ENCODE measurements around the gene DPP10.

The DPP10 gene

DNA sequence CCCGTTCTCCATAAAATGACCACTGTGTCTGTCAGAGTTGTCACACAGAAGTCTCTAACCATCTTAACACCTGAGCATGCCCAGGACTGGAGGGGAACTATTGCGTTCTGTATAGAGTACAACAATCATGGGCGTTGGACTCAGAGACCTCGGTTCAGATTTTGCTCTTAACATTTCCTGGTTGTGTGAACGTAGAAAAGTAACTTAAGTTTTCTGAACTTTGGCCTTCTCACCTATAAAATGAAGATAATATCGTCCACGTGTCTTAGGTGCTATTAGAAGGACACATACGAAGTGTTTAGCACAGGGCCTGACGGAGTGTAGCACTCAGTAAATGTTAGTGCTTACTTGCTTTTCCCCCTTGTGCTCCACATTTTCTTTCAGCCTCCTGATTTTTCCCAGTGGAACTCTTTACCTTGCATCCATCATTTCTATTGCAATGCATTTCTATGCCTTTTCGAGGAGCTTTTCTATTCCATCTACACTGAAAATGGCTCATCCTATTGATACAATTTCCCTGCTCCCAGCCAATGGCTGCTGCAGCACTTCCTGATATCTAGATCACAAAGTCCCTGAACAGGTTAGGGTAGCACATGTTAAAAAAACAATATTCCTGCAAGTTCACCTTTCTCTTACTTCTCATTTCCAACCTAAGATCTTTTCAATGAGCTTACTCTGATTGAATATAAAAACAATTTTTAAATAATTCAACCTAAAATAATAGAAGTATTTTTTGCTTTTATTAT, 22.7 kb downstream of the DPP10 start:
- no peak for DNase-seq (ENCODE audit: low read depth)
- no peak overlapping the region for H3K4me3 ChIP-seq (ENCODE audit: low read length)
- no peak for TF ChIP-seq CTCF (IDR thresholded peaks at IDR 0.05; ENCODE audit: insufficient read depth, low read depth, low read length, missing control alignments)

DNA sequence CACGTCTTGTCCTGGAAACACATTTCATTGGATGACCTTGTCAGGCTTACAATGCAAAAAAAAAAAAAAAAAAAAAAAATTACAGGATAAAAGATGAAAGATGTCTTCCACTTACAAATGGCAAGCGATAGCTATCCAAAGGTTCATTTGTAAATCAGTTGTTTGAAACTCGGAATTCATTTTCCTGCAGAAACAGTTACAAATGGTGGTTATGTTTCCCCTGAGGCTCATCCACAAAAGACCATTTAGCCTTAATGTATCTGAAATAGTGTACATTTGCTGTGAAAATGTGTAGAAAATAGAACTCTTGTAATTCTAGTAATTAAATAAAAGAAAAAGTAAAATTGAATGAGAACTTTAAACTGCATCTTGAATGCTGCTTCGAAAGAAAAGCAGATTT, 25.9 kb downstream of the DPP10 start:
- DNase-seq (ENCODE audit: low read depth): no peak
- H3K4me3 ChIP-seq (ENCODE audit: low read length): no peak overlapping the region
- TF ChIP-seq CTCF (IDR thresholded peaks at IDR 0.05; ENCODE audit: insufficient read depth, low read depth, low read length, missing control alignments): no peak

DNA sequence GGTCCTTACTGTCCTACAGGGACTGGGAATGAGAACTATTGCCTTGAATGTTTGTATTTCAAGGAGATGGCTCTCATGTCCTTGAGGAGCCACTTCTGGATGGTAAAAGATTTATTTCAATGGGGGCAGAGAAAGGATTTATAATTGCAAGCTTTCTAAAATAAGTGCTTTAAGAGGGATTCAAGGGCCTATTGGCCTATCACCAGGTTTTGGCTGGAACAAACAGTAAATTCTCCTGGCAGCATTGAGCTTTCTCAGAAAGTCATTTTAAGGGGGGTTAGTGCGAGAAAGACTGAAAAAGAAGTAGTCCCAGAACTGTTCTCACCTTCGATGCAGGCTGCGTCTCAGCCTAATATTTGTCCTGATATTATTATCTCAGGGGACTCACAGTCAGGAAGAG, 29.8 kb downstream of the DPP10 start:
- no peak overlapping the region for H3K4me3 ChIP-seq (ENCODE audit: low read length)
- DNase-seq (ENCODE audit: low read depth): no peak
- TF ChIP-seq CTCF (IDR thresholded peaks at IDR 0.05; ENCODE audit: insufficient read depth, low read depth, low read length, missing control alignments): no peak

DNA sequence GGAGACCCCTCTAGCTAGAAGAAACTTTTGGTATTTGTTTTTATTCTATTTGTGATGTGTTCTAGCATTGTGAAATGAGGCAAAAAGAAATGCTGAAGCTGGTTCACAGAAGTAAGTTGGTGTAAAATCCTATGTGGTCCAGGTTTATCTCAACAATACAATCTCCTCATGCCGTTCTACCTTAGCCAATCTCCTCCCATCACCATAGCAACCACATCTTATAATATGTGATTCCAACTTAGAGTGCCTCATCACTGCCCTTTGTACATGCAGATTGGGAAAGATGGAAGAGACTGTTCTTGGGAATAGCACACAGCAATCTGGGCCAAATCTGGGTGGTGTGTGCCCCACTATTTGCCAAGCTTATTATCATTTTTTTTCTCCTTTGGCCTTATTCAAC, 30.3 kb downstream of the DPP10 start:
- H3K4me3 ChIP-seq (ENCODE audit: low read length): no peak overlapping the region
- TF ChIP-seq CTCF (IDR thresholded peaks at IDR 0.05; ENCODE audit: insufficient read depth, low read depth, low read length, missing control alignments): no peak
- DNase-seq (ENCODE audit: low read depth): no peak

GRCh38 chr2:114488841-114489530, 46.5 kb downstream of the DPP10 start:
- H3K4me3 ChIP-seq (ENCODE audit: low read length): no peak overlapping the region
- TF ChIP-seq CTCF (IDR thresholded peaks at IDR 0.05; ENCODE audit: insufficient read depth, low read depth, low read length, missing control alignments): no peak
- DNase-seq (ENCODE audit: low read depth): no peak

DNA sequence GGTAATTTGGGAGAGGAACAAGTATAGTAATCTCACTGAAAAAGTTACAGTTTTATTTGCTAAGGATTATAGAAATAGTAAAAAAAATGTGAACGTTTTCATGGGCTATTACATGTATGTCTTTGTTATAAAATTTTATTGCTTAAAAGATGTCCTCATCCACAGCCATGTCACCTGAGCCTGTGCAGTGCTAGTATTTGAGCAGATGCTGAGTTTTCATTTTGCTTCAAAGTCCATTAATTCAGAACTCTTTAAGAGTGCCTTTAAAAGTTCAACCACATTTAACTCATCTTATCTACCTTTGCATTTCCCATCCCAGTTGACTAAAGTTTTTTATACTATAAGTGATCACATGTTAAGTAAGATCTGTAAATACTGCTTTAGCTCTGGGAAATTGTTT, 52.6 kb downstream of the DPP10 start:
- DNase-seq (ENCODE audit: low read depth): no peak
- no peak overlapping the region for H3K4me3 ChIP-seq (ENCODE audit: low read length)
- TF ChIP-seq CTCF (IDR thresholded peaks at IDR 0.05; ENCODE audit: insufficient read depth, low read depth, low read length, missing control alignments): no peak

Measured in epithelial cell of esophagus (primary cell).